HG02678 (cell line): ENCODE data around the gene DENND10.
"Not testable (repeated sequence)": the region's sequence is repeated elsewhere in the genome, so short reads cannot be mapped to it uniquely, and the experiment has no call there.

ENCODE experiments used
- ATAC-seq: cut with Tn5 transposase; IDR thresholded peaks from one replicate; pipeline ENCODE4 v1.9.1; 2021; ENCODE audit warnings: mild to moderate bottlenecking, moderate library complexity; ENCODE audit not compliant: unreplicated experiment

The DENND10 gene

DNA sequence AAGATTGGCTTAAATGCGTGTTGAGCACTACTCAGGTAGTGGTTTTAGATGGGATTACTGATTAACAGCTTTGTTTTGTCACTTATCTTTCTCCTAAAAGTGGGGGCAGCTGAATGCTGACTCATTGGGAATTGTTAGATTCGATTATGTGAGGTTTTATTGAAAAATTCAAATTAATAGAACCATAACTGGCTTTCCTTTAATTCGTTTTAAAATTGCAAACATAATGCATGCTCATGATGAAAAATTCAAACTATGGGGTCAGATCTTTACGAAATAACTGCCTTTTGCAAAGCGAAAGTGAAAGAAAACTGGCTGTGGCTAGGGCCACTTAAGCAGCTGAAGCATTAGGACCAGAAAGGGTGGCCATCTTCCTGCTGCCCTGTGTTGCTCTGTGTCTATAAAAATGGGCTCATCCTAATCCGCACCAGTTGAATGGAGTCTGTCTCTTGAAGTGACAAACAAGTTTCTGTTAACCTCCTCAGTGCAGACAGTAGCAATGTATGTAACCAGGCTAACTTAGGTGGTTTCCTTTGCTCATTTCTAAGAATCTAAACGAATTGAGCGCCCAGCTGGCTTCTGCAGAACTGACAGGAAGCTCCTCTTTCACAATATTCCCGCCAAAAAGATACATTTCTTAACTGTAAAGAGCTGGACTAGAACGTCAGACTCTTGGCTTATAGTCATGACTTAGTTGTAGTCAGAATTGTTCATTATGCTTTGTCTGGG lies 27.8 kb downstream of the DENND10 start:
- ATAC-seq, result no peak

GRCh38 chr10:119132521-119133345 lies 28.8 kb downstream of the DENND10 start:
- ATAC-seq, result no peak

DNA sequence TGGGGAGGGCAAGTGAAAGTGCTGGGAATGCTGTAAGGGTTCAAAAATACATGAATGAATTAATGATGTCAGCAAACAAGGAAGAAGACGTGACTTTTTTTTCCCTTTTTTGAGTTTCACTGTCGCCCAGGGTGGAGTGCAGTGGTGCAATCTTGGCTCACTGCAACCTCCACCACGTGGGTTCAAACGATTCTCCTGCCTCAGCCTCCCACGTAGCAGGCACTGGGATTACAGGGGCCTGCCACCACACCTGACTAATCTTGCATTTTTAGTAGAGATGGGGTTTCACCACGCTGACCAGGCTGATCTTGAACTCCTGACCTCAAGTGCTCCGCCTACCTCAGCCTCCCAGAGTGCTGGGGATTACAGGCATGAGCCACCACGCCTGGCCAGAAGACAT lies 30.0 kb downstream of the DENND10 start:
- ATAC-seq, result no peak

DNA sequence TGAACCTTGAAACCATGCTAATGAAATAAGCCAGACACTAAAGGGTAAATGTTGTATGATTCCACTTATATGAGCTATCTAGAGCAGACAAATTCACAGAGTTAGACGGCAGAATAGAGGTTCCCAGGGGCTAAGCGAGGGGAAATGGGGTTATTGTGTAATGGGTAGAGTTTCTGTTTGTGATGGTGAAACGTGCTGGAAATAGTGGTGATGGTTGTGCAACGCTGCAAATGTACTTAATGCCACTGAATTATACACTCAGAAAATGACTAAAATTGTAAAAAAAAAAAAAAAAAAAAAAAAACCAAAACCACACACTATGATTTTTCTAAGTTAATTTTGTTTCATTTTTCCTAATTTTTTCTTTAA lies 31.6 kb downstream of the DENND10 start:
- no peak for ATAC-seq

DNA sequence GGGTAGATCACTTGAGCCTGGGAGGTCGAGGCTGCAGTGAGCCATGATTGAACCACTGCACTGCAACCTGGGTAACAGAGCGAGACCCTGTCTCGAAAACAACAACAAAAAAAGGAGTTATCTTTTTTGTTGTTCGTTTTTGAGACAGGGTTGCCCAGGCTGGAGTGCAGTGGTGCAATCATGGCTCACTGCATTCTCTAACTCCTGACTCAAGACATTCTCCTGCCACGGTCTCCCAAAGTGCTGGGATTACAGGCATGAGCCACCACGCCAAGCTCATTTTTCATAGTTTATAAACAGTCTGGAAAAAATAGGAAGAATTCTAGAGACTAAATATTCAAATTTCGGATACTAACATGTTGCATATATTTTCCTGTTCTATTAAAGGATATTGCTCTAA lies 32.2 kb downstream of the DENND10 start:
- no peak for ATAC-seq

DNA sequence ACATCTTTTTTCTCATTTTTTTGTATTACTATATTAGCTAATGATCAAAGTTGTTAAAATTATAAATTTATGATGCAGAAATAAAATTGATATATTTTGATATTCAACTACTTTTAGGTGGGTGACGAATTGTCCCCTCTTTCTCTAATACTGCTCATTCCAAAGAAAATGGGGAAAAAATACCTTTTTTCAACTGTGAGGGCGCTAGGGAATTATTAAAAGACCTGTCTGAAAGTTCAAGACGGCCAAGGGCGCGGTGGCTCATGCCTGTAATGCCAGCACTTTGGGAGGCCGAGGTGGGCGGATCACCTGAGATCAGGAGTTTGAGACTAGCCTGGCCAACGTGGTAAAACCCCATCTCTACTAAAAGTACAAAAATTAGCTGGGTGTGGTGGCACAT lies 34.0 kb downstream of the DENND10 start:
- ATAC-seq, result not testable (repeated sequence)

- ATAC-seq, result no peak
These were observed 34.7 kb downstream of the DENND10 start for GRCh38 chr10:119138346-119139306.

- no peak for ATAC-seq
These were observed 35.7 kb downstream of the DENND10 start for GRCh38 chr10:119139464-119140067.

GRCh38 chr10:119140603-119141245 lies 36.8 kb downstream of the DENND10 start:
- ATAC-seq, result no peak

- no peak for ATAC-seq
These were observed 39.7 kb downstream of the DENND10 start for GRCh38 chr10:119143657-119144056.

DNA sequence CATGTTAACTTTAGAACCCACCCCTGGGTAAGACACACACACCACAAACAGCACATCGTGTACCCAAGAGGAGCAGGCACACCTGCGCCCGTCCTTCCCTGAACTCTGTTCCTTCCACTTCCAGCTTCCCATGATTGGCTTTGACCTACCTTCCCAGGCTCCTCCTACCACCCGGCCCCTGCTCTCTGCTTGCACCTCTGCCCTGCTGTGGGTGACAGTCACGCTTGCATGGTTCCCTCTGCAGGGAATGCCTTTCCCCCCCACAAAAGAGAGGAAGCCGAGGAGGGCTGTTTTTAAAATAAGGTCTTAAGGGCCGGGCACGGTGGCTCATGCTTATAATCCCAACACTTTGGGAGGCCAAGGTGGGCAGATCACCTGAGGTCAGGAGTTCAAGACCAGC lies 45.2 kb downstream of the DENND10 start:
- ATAC-seq, result no peak

GRCh38 chr10:119149729-119150128 lies 45.8 kb downstream of the DENND10 start:
- no peak for ATAC-seq

GRCh38 chr10:119151601-119152000 lies 47.7 kb downstream of the DENND10 start:
- ATAC-seq, result not testable (repeated sequence)

DNA sequence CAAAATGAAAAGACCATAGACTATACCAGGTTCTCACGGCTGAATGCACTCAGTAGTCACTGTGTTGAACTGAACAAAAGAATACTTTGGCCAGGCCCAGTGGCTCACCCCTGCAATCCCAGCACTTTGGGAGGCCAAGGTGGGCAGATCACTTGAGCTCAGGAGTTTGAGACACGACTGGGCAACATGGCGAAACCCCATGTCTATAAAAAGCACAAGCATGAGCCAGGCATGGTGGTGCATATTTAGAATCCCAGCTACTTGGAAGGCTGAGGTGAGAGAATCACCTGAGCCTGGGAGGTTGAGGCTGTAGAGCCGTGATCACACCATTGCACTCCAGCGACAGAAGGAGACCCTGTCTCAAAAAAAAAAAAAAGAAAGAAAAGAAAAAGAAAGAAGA lies 49.1 kb downstream of the DENND10 start:
- ATAC-seq, result no peak

GRCh38 chr10:119153661-119154060 lies 49.7 kb downstream of the DENND10 start:
- ATAC-seq, result no peak

DNA sequence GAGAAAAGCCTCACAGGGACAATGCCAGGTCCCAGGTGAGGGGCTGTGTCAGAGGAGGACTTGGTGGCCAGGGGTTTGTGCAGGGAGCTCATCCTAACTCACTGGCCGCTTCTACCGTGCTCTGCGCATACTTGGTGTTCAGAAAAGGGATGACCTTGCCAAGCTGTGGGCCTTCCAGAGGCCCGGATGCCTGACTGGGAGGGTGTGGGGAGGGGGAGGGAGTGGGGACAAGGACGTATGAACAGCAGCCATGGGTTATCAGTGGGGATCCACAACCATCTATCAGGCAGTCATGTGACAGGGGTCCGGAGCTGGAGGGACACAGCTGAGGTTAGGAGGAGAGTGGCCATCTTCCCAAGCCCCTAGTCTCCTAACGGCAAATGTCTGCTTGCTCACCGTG lies 55.4 kb downstream of the DENND10 start:
- ATAC-seq, result no peak

DNA sequence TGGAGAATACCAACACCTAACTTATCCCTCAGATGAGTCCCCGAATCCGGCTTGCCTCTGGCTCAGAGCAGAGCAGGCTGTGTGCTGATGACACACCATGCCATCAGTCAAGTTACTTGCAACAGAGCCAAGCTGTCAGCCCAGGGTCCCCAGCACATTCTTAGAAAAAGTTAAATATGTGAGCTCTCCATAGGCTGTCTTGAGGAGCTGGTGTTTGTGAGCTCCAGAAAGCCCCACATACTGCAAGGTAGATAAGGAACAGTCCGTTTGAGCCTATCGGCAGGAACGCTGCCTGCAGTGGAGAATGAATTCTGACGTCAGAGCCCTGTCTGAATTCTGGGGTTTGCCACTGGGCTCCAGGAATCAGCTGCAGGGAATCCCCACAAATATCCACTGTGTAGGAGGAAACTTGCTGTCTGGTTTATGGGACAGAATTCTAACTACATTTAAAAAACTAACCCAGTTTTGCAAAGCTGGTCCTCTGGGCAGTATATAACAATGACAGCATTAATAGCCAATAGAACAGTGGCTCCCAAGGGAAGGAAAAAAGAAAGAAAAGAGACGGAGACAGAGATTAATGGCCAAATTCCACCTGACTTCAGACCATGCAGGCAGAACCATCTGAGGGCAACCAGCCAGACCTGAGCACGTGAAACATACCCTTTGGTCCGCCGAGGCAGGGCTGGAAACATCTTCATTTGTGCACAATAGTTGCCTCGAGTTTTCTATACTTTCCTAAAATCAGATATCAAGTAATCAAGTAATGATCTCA lies 58.0 kb downstream of the DENND10 start:
- ATAC-seq, result no peak

- no peak for ATAC-seq
These were observed 58.7 kb downstream of the DENND10 start for GRCh38 chr10:119162452-119163092.
